ENCODE data around the gene SERPINB3. TPM values are rescaled to one million over a fixed set of nuclear protein-coding genes. Genes with fewer than 3 reads are reported as not detected.

Gene SERPINB3
- total RNA-seq, 1 experiment from 2014 or later, result not detected

- no peak for TF ChIP-seq TCF7L2 (IDR thresholded peaks at IDR 0.05; ENCODE audit: borderline replicate concordance, extremely low read depth, insufficient read depth, insufficient read length)
- TF ChIP-seq ATF3 (IDR thresholded peaks at IDR 0.05), result no peak
- TF ChIP-seq EGR1 (IDR thresholded peaks at IDR 0.05; ENCODE audit: low read depth), result no peak
- TF ChIP-seq MAX (IDR thresholded peaks at IDR 0.05), result no peak
- no peak for TF ChIP-seq SIN3A (IDR thresholded peaks at IDR 0.05; ENCODE audit: low read depth)
These were observed 42.0 kb downstream of the SERPINB3 start (continued) for GRCh38 chr18:63619661-63620060.

- Histone ChIP-seq H3K4me3 (replicated peaks in 1 of 2; ENCODE audit: low read depth in 1 of 2, low read length in 2 of 2) (no peak overlapping the region), H4K20me1 (ENCODE audit: insufficient read depth) (no peaks in the 10 kb centered on the region), H3K9me3 (ENCODE audit: control insufficient read depth in 1 of 2, insufficient read depth in 1 of 2, low read depth in 1 of 2, low read length in 2 of 2) (no peaks in the 10 kb centered on the region), H3K27ac (ENCODE audit: low read depth, low read length) (no peak overlapping the region), H3K79me2 (ENCODE audit: insufficient read depth, low read length) (no peaks in the 10 kb centered on the region), H3K27me3 (ENCODE audit: insufficient read depth, low read length) (no peaks in the 10 kb centered on the region), H3K9me2 (ENCODE audit: insufficient read depth) (no peaks in the 10 kb centered on the region), H3K36me3 (ENCODE audit: control insufficient read depth in 1 of 2, insufficient read depth in 2 of 2, low read length in 2 of 2) (no peaks in the 10 kb centered on the region), H2AFZ (ENCODE audit: low read depth, low read length, poor library complexity, severe bottlenecking) (no peak overlapping the region), H3K4me1 (ENCODE audit: control insufficient read depth in 1 of 2, insufficient read depth in 2 of 2, low read length in 2 of 2) (no peaks in the 10 kb centered on the region), H3K9ac (ENCODE audit: low read length) (no peak overlapping the region), H3K4me2 (ENCODE audit: low read length) (no peak overlapping the region)
- ChIA-PET RAD21 (ENCODE audit: low non-redundant PET in 1 of 2, low total read pairs in 2 of 2, uncharacterized antibody in 2 of 2, unreplicated experiment in 2 of 2) (no interaction called here), POLR2A (no interaction called here), CTCF (no interaction called here)
- ATAC-seq (no peak), DNase-seq (ENCODE audit: low read depth, low spot score) (no peak)
- no peak for TF ChIP-seq EZH2phosphoT487 (IDR thresholded peaks at IDR 0.05; ENCODE audit: borderline replicate concordance)
- no peak for TF ChIP-seq RAD21 (IDR thresholded peaks at IDR 0.05; ENCODE audit: low read depth)
- no TSS peak for BruUV-seq (replicated peaks)
- intact Hi-C loops (cut with micrococcal nuclease), result no loop called here
These were observed 43.8 kb downstream of the SERPINB3 start for GRCh38 chr18:63617915-63618234.

GRCh38 chr18:63617049-63617914 lies 44.4 kb downstream of the SERPINB3 start:
- Histone ChIP-seq H4K20me1 (ENCODE audit: insufficient read depth) (no peaks in the 10 kb centered on the region), H3K27ac (ENCODE audit: low read depth, low read length) (no peak overlapping the region), H2AFZ (ENCODE audit: low read depth, low read length, poor library complexity, severe bottlenecking) (no peak overlapping the region), H3K9me2 (ENCODE audit: insufficient read depth) (no peaks in the 10 kb centered on the region), H3K36me3 (ENCODE audit: control insufficient read depth in 1 of 2, insufficient read depth in 2 of 2, low read length in 2 of 2) (no peaks in the 10 kb centered on the region), H3K79me2 (ENCODE audit: insufficient read depth, low read length) (no peaks in the 10 kb centered on the region), H3K9ac (ENCODE audit: low read length) (no peak overlapping the region), H3K9me3 (ENCODE audit: control insufficient read depth in 1 of 2, insufficient read depth in 1 of 2, low read depth in 1 of 2, low read length in 2 of 2) (no peaks in the 10 kb centered on the region), H3K27me3 (ENCODE audit: insufficient read depth, low read length) (no peaks in the 10 kb centered on the region), H3K4me1 (ENCODE audit: control insufficient read depth in 1 of 2, insufficient read depth in 2 of 2, low read length in 2 of 2) (no peaks in the 10 kb centered on the region), H3K4me2 (ENCODE audit: low read length) (no peak overlapping the region), H3K4me3 (replicated peaks in 1 of 2; ENCODE audit: low read depth in 1 of 2, low read length in 2 of 2) (no peak overlapping the region)
- TF ChIP-seq ELF1 (IDR thresholded peaks at IDR 0.05; ENCODE audit: borderline replicate concordance, low read depth) (no peak), CTCF (IDR thresholded peaks at IDR 0.05 in 2 of 3, conservative IDR thresholded peaks at IDR 0.05 in 1 of 3; ENCODE audit: borderline replicate concordance in 1 of 3, insufficient read depth in 1 of 3, low read depth in 2 of 3, low read length in 2 of 3) (no peak), REST (IDR thresholded peaks at IDR 0.05; ENCODE audit: low read depth) (no peak), CEBPB (IDR thresholded peaks at IDR 0.05; ENCODE audit: low read depth) (no peak), TCF7L2 (IDR thresholded peaks at IDR 0.05; ENCODE audit: borderline replicate concordance, extremely low read depth, insufficient read depth, insufficient read length) (no peak)
- ChIA-PET CTCF (no interaction called here), POLR2A (no interaction called here), RAD21 (ENCODE audit: low non-redundant PET in 1 of 2, low total read pairs in 2 of 2, uncharacterized antibody in 2 of 2, unreplicated experiment in 2 of 2) (no interaction called here)
- no peak for DNase-seq (ENCODE audit: low read depth, low spot score)
- intact Hi-C loops (cut with micrococcal nuclease), result no loop called here
- BruUV-seq (replicated peaks), result no TSS peak
- ATAC-seq, result no peak

Measured in HCT116 (cell line).